ENCODE data around the gene KIF17. TPM values are rescaled to one million over a fixed set of nuclear protein-coding genes. Genes with fewer than 3 reads are reported as not detected.

Gene KIF17
- total and polyA plus RNA-seq, 9 donors, result 0.56 to 6.2 (median 2.2) TPM

- Histone ChIP-seq H3K4me3 (no peak overlapping the region), H3K27ac (no peak overlapping the region), H3K9me3 (no peaks in the 10 kb centered on the region), H3K27me3 (no peaks in the 10 kb centered on the region), H3K4me1 (ENCODE audit: insufficient read depth) (peaks cover 4% of the 10 kb centered on the region), H3K36me3 (no peaks in the 10 kb centered on the region)
- intact Hi-C loops (cut with DNase I), result loop anchor here in 1 of 4 donors (5.0 kb wide), 1 partner anchor 115 kb away; no protein-coding TSS in a partner anchor
- WGBS, 3 donors, result 84 to 91% (median 84%) methylated on average over 8 of the region's 8 CpGs
- no peak for DNase-seq
- TF ChIP-seq CTCF (IDR thresholded peaks at IDR 0.05) (no peak), EP300 (IDR thresholded peaks at IDR 0.05) (no peak), POLR2A (IDR thresholded peaks at IDR 0.05) (no peak)
These were observed 80.9 kb downstream of the KIF17 start for GRCh38 chr1:20636785-20637347.

GRCh38 chr1:20634594-20635084 is 83.2 kb downstream of the KIF17 start:
- Histone ChIP-seq H3K4me3 (peak overlapping the region; percentile 77), H3K36me3 (no peaks in the 10 kb centered on the region), H3K4me1 (ENCODE audit: insufficient read depth) (peaks cover 4% of the 10 kb centered on the region), H3K9me3 (no peaks in the 10 kb centered on the region), H3K27ac (no peak overlapping the region), H3K27me3 (no peaks in the 10 kb centered on the region)
- 10 to 20% (median 15%) methylated on average over 4 of the region's 4 CpGs for WGBS, 3 donors
- TF ChIP-seq CTCF (IDR thresholded peaks at IDR 0.05) (no peak), POLR2A (IDR thresholded peaks at IDR 0.05) (no peak)
- no peak for DNase-seq
- intact Hi-C loops (cut with DNase I), result loop anchor here in 2 of 4 donors (2.0 to 5.0 kb wide), 2 partner anchors 112 kb away; no protein-coding TSS in a partner anchor

GRCh38 chr1:20634065-20634593 is 83.7 kb downstream of the KIF17 start:
- TF ChIP-seq CTCF (IDR thresholded peaks at IDR 0.05) (no peak), POLR2A (IDR thresholded peaks at IDR 0.05) (no peak), EP300 (IDR thresholded peaks at IDR 0.05) (no peak)

GRCh38 chr1:20633190-20634064 is 84.4 kb downstream of the KIF17 start, which contains the start of gene PINK1:
Gene PINK1, plus strand, starts transcription at chr1:20633458. Its CDS starts 91 bp downstream, at chr1:20633549.
- peaks cover 4% of the 10 kb centered on the region for H3K4me1 ChIP-seq (ENCODE audit: insufficient read depth)
- WGBS, 3 donors, result 1 to 2% (median 1%) methylated on average over 63 to 93 of the region's 93 CpGs
- H3K27me3 ChIP-seq, result no peaks in the 10 kb centered on the region
- intact Hi-C loops (cut with DNase I), result loop anchor here in 1 of 4 donors (2.0 kb wide), 1 partner anchor 111 kb away; no protein-coding TSS in a partner anchor
- peak within 1 kb of the TSS; percentile 77 for H3K4me3 ChIP-seq
- DNase-seq, result peak; percentile 74 to 93 (median 80)
- H3K9me3 ChIP-seq, result no peaks in the 10 kb centered on the region
- H3K36me3 ChIP-seq, result no peaks in the 10 kb centered on the region
- TF ChIP-seq POLR2A (IDR thresholded peaks at IDR 0.05) (no peak), CTCF (IDR thresholded peaks at IDR 0.05) (peak; percentile 95 to 97 (median 97))
- peak within 1 kb of the TSS; percentile 59 to 86 for H3K27ac ChIP-seq

More at GRCh38 chr1:20634065-20634593, 83.7 kb downstream of the KIF17 start:
- H3K4me1 ChIP-seq (ENCODE audit: insufficient read depth), result peaks cover 4% of the 10 kb centered on the region
- H3K27ac ChIP-seq, result peak overlapping the region in 1 of 2 donors; percentile 86
- H3K27me3 ChIP-seq, result no peaks in the 10 kb centered on the region
- intact Hi-C loops (cut with DNase I), result loop anchor here in 1 of 4 donors (2.0 kb wide), 1 partner anchor 111 kb away; no protein-coding TSS in a partner anchor
- H3K9me3 ChIP-seq, result no peaks in the 10 kb centered on the region
- 1 to 3% (median 2%) methylated on average over 11 of the region's 11 CpGs for WGBS, 3 donors
- H3K36me3 ChIP-seq, result no peaks in the 10 kb centered on the region
- peak overlapping the region; percentile 77 for H3K4me3 ChIP-seq
- DNase-seq, result no peak
